K562 (cell line): Measurements from ENCODE around the gene GPRC5A. TPM values are rescaled to one million over a fixed set of nuclear protein-coding genes. Genes with fewer than 3 reads are reported as not detected.

ENCODE experiments used
- DPF2 ChIP-seq: fragments of 450-650 bp; IDR thresholded peaks from 2 replicates; pipeline ENCODE4 v1.6.1; 2016
- EP400 ChIP-seq: fragments of 450-650 bp; IDR thresholded peaks from 2 replicates; pipeline ENCODE4 v1.6.1; 2017; ENCODE audit warnings: antibody characterized with exemption, mild to moderate bottlenecking, moderate library complexity
- ETV1 ChIP-seq: fragments of 450-650 bp; conservative IDR thresholded peaks from 2 replicates; pipeline ENCODE4 v1.6.1; 2016; ENCODE audit warnings: missing genetic modification characterization, control low read depth, low read depth, missing compliant biosample characterization
- KDM1A ChIP-seq, 2 experiments: fragments of 450-650 bp; IDR thresholded peaks; 2 replicates each; pipeline ENCODE4 v1.6.1; 2016; ENCODE audit warnings: mild to moderate bottlenecking in 2 of 2
- L3MBTL2 ChIP-seq: fragments of 450-650 bp; IDR thresholded peaks from 2 replicates; pipeline ENCODE4 v1.6.1; 2016; ENCODE audit warnings: mild to moderate bottlenecking, moderate library complexity
- MEIS2 ChIP-seq: fragments of 450-650 bp; IDR thresholded peaks from 2 replicates; pipeline ENCODE4 v1.6.1; 2014; ENCODE audit warnings: mild to moderate bottlenecking; ENCODE audit not compliant: partially characterized antibody
- MYC ChIP-seq, 2 experiments: fragments of 250-450 bp in 1 of 2; sonication (Bioruptor Pico) in 1 of 2; IDR thresholded peaks; 2 replicates each; pipeline versions ENCODE4 v1.5.1 to v1.6.1; 2012 to 2021; ENCODE audit warnings: low read depth in 2 of 2, borderline replicate concordance in 1 of 2, improper control_type of control experiment in 1 of 2, low read length in 1 of 2, mild to moderate bottlenecking in 1 of 2, moderate library complexity in 1 of 2
- NCOA1 ChIP-seq: fragments of 450-650 bp; IDR thresholded peaks from 2 replicates; pipeline ENCODE4 v1.6.1; 2016; ENCODE audit warnings: low read depth
- SOX6 ChIP-seq: fragments of 450-650 bp; IDR thresholded peaks from 2 replicates; pipeline ENCODE4 v1.6.1; 2014; ENCODE audit warnings: mild to moderate bottlenecking
- TBP ChIP-seq: optimal IDR thresholded peaks from 2 replicates; pipeline ENCODE3; 2011; ENCODE audit warnings: low read depth, low read length, improper control_type of control experiment
- TFAP4 ChIP-seq: sonication (generic); formaldehyde crosslinking; IDR thresholded peaks from 2 replicates; pipeline ENCODE4 v1.8.0; 2022; ENCODE audit warnings: missing genetic modification reagents, mild to moderate bottlenecking, moderate library complexity, borderline replicate concordance
- USF2 ChIP-seq: sonication (generic); formaldehyde crosslinking; IDR thresholded peaks from 2 replicates; pipeline ENCODE4 v1.5.0; 2020; ENCODE audit warnings: missing genetic modification reagents
- ZBTB33 ChIP-seq: sonication (generic); formaldehyde crosslinking; IDR thresholded peaks from 2 replicates; pipeline ENCODE4 v1.8.1; 2023; ENCODE audit warnings: mild to moderate bottlenecking, missing genetic modification reagents
- ZNF644 ChIP-seq: fragments of 200-800 bp; sonication (Bioruptor generic); IDR thresholded peaks from 2 replicates; pipeline ENCODE4 v1.6.1; 2016; ENCODE audit warnings: low read depth, missing genetic modification characterization, missing compliant biosample characterization
- polyA plus RNA-seq, 8 experiments: library from polyadenylated mRNA; depleted of rRNA in 4 of 8; stranded (reverse) in 5 of 8; unstranded in 3 of 8; fragments of >200 nt; fragmentation: Nextera tagmentation in 2 of 8; fragmentation: Illumina TruSeq in 1 of 8; extraction: Ambion mirVana in 2 of 8; extraction: Trizol in 1 of 8; gene quantifications; 2 replicates each; pipeline versions ENCODE4 v1.2.1 to v1.2.3, GENCODE V29; 2011 to 2014; ENCODE audit warnings: inconsistent platforms in 1 of 8, missing spikeins in 1 of 8
- total RNA-seq, 7 experiments: library from RNA; depleted of rRNA in 6 of 7; stranded (reverse); fragments of >200 nt in 6 of 7; fragmentation: Illumina TruSeq in 2 of 7; extraction: Trizol in 2 of 7; gene quantifications; 2 replicates each; pipeline versions ENCODE4 v1.2.1 to v1.2.3, GENCODE V29; 2011 to 2021; ENCODE audit warnings: low replicate concordance in 1 of 7
- TF ChIP-seq, protein P1 (sequence below): sonication (generic); formaldehyde crosslinking; IDR thresholded peaks from 2 replicates; pipeline ENCODE4 v1.8.0; 2023; ENCODE audit warnings: mild to moderate bottlenecking, missing genetic modification reagents
- TF ChIP-seq, protein P2 (sequence below), 2 experiments: fragments of 200-800 bp in 1 of 2; sonication (Bioruptor generic) in 1 of 2; sonication (generic) in 1 of 2; formaldehyde crosslinking in 1 of 2; IDR thresholded peaks in 1 of 2; conservative IDR thresholded peaks in 1 of 2; 2 replicates each; pipeline versions ENCODE4 v1.5.0 to v1.6.1; 2016 to 2020; ENCODE audit warnings: missing compliant biosample characterization in 1 of 2, missing genetic modification characterization in 1 of 2, missing genetic modification reagents in 1 of 2

The GPRC5A gene
- total and polyA plus RNA-seq, 9 of the 15 experiments (the other 6 are each of a cell fraction or from before 2014, with no cell fraction given): 0.01 to 0.64 (median 0.08) TPM; not detected in 6

- TF ChIP-seq, protein P1, sequence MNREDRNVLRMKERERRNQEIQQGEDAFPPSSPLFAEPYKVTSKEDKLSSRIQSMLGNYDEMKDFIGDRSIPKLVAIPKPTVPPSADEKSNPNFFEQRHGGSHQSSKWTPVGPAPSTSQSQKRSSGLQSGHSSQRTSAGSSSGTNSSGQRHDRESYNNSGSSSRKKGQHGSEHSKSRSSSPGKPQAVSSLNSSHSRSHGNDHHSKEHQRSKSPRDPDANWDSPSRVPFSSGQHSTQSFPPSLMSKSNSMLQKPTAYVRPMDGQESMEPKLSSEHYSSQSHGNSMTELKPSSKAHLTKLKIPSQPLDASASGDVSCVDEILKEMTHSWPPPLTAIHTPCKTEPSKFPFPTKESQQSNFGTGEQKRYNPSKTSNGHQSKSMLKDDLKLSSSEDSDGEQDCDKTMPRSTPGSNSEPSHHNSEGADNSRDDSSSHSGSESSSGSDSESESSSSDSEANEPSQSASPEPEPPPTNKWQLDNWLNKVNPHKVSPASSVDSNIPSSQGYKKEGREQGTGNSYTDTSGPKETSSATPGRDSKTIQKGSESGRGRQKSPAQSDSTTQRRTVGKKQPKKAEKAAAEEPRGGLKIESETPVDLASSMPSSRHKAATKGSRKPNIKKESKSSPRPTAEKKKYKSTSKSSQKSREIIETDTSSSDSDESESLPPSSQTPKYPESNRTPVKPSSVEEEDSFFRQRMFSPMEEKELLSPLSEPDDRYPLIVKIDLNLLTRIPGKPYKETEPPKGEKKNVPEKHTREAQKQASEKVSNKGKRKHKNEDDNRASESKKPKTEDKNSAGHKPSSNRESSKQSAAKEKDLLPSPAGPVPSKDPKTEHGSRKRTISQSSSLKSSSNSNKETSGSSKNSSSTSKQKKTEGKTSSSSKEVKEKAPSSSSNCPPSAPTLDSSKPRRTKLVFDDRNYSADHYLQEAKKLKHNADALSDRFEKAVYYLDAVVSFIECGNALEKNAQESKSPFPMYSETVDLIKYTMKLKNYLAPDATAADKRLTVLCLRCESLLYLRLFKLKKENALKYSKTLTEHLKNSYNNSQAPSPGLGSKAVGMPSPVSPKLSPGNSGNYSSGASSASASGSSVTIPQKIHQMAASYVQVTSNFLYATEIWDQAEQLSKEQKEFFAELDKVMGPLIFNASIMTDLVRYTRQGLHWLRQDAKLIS (CRISPR knock-in tag): 0 out of 2 replicates have a peak, but pooled peaks have one; percentile 36
- TF ChIP-seq, protein P2, sequence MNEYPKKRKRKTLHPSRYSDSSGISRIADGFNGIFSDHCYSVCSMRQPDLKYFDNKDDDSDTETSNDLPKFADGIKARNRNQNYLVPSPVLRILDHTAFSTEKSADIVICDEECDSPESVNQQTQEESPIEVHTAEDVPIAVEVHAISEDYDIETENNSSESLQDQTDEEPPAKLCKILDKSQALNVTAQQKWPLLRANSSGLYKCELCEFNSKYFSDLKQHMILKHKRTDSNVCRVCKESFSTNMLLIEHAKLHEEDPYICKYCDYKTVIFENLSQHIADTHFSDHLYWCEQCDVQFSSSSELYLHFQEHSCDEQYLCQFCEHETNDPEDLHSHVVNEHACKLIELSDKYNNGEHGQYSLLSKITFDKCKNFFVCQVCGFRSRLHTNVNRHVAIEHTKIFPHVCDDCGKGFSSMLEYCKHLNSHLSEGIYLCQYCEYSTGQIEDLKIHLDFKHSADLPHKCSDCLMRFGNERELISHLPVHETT (CRISPR knock-in tag; conservative IDR thresholded peaks at IDR 0.05 in 1 of 2, IDR thresholded peaks at IDR 0.05 in 1 of 2): 0 out of 4 replicates have a peak, but pooled peaks of 1 of the 2 experiments have one; percentile 26
- peak; percentile 96 for TF ChIP-seq MEIS2
- TF ChIP-seq MYC (IDR thresholded peaks at IDR 0.05; ENCODE audit: low read depth, low read length): peak; percentile 54; the same call in 1 of the 2 replicates
- TF ChIP-seq MYC (CRISPR knock-in tag; IDR thresholded peaks at IDR 0.05; ENCODE audit: borderline replicate concordance, low read depth): no peak
- TF ChIP-seq USF2: peak; percentile 83
- TF ChIP-seq KDM1A (IDR thresholded peaks at IDR 0.05): peak in 1 of 2 experiments; percentile 75; a peak in 2 of 4 replicates
- TF ChIP-seq NCOA1: 0 out of 2 replicates have a peak, but pooled peaks have one; percentile 23
- peak; percentile 61 for TF ChIP-seq TBP
- TF ChIP-seq DPF2: peak; percentile 68
- TF ChIP-seq L3MBTL2: peak; percentile 66
- TF ChIP-seq ETV1 (tag): peak; percentile 76
- peak; percentile 34; the same call in 1 of the 2 replicates for TF ChIP-seq EP400
- TF ChIP-seq SOX6: peak; percentile 59; the same call in 1 of the 2 replicates
- TF ChIP-seq ZBTB33 (CRISPR knock-in tag): 0 out of 2 replicates have a peak, but pooled peaks have one; percentile 0
- peak; percentile 84 for TF ChIP-seq TFAP4 (CRISPR knock-in tag)
- TF ChIP-seq ZNF644 (tag): no peak
These were observed 36.1 kb downstream of the GPRC5A start (continued) for GRCh38 chr12:12927211-12928079.
